ENCODE measurements around the gene GMEB2. TPM values are rescaled to one million over a fixed set of nuclear protein-coding genes. Genes with fewer than 3 reads are reported as not detected.

GMEB2 gene
- total and polyA plus RNA-seq, 11 donors = 4.3 to 10.0 (median 6.1) TPM

- Histone ChIP-seq H3K27ac (no peak overlapping the region), H3K36me3 (no peaks in the 10 kb centered on the region), H3K9me3 (no peaks in the 10 kb centered on the region), H3K4me3 (no peak overlapping the region), H3K27me3 (no peaks in the 10 kb centered on the region), H3K4me1 (peaks cover 0 to 29% (median 11%) of the 10 kb centered on the region in 12 donors)
- DNase-seq (no peak), ATAC-seq (no peak)
- no peak for TF ChIP-seq CTCF (IDR thresholded peaks at IDR 0.05)
- no peak for TF ChIP-seq POLR2A (IDR thresholded peaks at IDR 0.05)
- 79 to 89% (median 84%) methylated on average over 10 of the region's 10 CpGs for WGBS, 4 donors
- intact Hi-C loops (cut with DNase I) = no loop called here
Measured at GRCh38 chr20:63643499-63643898, 16.6 kb upstream of the GMEB2 start.

DNA sequence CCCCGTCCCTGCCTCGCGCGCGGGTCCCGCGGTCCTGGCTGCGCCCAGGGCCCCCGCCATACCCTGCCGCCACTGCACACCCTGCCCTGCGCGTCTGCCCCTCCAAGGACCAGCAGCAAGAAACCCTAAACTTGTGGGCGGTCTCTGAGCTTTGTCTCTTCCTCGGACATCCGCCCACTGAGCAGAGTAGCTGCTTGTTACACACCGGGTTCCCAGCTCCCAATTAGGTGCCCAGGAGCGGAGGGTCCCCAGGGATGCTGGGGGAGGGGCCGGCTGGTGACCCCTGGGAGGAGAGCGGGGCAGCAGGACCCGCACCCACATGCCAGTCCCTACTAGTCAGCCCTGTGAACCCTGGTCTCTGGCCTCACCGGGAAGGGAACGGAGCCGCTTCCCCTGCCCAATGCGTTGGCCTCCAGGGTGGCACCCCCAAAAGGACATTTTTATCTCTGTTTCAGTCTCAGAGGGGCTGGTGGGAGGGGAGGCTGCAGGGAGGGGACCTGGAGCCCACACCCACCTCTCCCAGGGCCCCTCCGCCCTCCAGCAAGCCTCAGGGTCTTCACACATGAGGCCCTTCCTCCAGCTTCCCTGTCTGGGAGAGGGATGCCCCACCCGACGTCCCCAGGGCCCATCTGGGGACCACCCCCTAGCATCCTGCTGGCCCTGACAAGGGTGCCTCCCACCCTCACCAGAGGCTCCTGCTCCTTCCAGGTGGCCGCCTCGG lies 15.8 kb upstream of the GMEB2 start:
- no peak for ATAC-seq

GRCh38 chr20:63641792-63642523 lies 15.1 kb upstream of the GMEB2 start:
- intact Hi-C loops (cut with DNase I) = loop anchor here in 1 of 10 donors (2.0 kb wide), 1 partner anchor 15 kb away; the partner anchor contains the start of gene GMEB2
- Histone ChIP-seq H3K27me3 (no peaks in the 10 kb centered on the region), H3K27ac (peak overlapping the region; percentile 78 to 99 (median 90)), H3K4me1 (peaks cover 0 to 36% (median 14%) of the 10 kb centered on the region in 12 donors), H3K9me3 (no peaks in the 10 kb centered on the region), H3K36me3 (no peaks in the 10 kb centered on the region), H3K4me3 (peak overlapping the region; percentile 43 to 79 (median 66))
- no peak for TF ChIP-seq POLR2A (IDR thresholded peaks at IDR 0.05)
- TF ChIP-seq CTCF (IDR thresholded peaks at IDR 0.05) = peak in 10 of 12 donors; percentile 5 to 53 (median 23)
- ATAC-seq (peak; percentile 72 to 89 (median 86)), DNase-seq (peak; percentile 87 to 95 (median 92))
- WGBS, 4 donors = 2 to 8% (median 5%) methylated on average over 5 to 86 of the region's 86 CpGs

More for the DNA sequence above, 15.8 kb upstream of the GMEB2 start:
- Histone ChIP-seq H3K9me3 (no peaks in the 10 kb centered on the region), H3K4me1 (peaks cover 0 to 29% (median 14%) of the 10 kb centered on the region in 12 donors), H3K27me3 (no peaks in the 10 kb centered on the region), H3K36me3 (no peaks in the 10 kb centered on the region), H3K27ac (peak overlapping the region in 6 of 12 donors; percentile 21 to 75 (median 58)), H3K4me3 (peak overlapping the region in 11 of 12 donors; percentile 36 to 79 (median 61))
- intact Hi-C loops (cut with DNase I) = no loop called here
- no peak for TF ChIP-seq POLR2A (IDR thresholded peaks at IDR 0.05)
- TF ChIP-seq CTCF (IDR thresholded peaks at IDR 0.05) = no peak
- DNase-seq = no peak
- WGBS, 4 donors = 31 to 68% (median 41%) methylated on average over 9 to 29 of the region's 29 CpGs
